GM21360 (cell line): Measurements from ENCODE around the gene ST6GAL2.

Source experiments
- ATAC-seq: cut with Tn5 transposase; IDR thresholded peaks from one replicate; pipeline ENCODE4 v1.9.1; 2021; ENCODE audit warnings: mild to moderate bottlenecking, moderate library complexity; ENCODE audit not compliant: unreplicated experiment

Gene ST6GAL2

DNA sequence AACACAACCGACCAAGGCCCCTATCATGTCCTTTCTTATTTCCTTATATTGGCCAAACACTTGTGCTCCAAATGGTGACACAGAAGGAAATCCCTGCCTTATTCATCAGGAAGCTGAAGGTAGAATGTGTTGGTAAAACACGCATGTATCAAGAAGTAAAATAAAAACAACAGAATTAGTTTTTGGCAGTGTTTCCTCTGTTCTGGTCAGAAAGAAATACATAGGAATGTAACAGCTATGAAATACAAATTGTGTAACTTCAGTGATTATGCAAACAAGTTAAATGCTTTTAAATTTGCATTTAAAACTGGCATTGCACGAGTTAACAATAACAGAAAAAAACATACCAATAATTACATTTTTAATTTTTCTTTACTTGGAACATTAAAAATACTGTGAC, 19.3 kb downstream of the ST6GAL2 start:
- no peak for ATAC-seq

DNA sequence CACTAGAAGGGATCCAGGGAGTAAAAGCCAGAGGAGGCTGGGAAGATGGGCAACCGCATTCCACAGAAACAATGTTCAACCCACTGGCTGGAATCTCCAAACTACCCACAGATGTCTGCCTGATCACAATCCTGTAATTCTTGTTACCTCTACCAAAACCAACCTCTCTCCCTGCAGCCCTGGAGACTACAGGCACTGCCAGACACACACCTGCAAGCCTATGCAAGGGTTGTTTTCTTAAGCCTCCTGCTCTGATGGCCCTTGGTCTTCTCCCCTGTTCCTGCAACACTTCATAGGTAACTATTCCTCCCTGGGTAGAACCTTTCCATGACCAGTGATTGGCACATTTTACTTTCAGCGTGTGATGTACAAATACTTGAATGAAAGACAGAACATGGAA, 21.9 kb downstream of the ST6GAL2 start:
- ATAC-seq = no peak

GRCh38 chr2:106863387-106863786, 22.6 kb downstream of the ST6GAL2 start:
- ATAC-seq = no peak

GRCh38 chr2:106859498-106859897, 26.5 kb downstream of the ST6GAL2 start:
- no peak for ATAC-seq

DNA sequence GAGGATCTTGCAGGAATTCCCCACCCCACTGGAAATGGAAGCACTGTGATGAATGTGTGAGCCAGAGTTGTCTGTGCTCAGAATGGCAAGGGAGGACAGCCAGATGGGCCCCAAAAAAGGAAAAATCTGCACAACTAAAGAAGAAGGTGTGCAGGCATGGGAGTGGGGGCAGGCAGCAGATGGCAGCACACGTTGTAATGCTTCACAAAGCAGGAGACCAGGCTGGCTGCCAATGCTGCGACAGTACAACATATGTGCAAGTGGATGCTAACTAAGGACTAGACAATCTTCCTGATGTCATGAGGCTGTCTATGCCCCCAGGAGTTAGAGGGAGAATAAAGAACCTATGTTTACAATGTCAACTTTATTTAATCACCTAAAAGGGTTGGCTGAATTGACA, 27.2 kb downstream of the ST6GAL2 start:
- no peak for ATAC-seq

DNA sequence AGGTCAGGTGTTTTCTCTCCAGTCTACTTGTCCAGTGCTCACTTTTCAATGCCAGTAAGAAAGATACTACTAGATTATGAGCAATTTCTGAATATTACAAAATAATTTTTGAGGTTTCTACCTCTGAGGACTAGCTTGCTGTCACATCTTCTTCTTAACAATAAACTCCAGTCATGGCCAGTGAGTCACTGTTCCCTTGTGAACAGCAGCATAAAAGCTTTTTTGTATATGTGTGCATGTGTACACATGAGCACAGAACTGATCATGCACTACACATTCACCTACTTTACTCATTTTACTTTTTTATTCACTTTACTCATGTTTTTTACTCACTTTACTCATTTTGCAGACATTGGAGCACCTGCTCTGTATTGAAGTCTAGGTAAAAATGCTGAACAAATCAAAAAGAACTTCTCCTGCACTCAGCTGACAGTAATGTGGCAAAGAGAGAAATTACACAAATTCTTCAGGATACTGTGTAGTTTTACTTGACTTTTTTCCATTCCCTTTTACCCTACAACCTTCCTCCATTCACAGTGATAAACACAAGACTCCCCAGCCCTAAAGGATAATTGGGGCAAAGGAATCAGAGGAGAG, 28.0 kb downstream of the ST6GAL2 start:
- no peak for ATAC-seq

GRCh38 chr2:106853631-106854030, 32.3 kb downstream of the ST6GAL2 start:
- no peak for ATAC-seq

GRCh38 chr2:106851881-106852501, 34.0 kb downstream of the ST6GAL2 start:
- no peak for ATAC-seq

GRCh38 chr2:106851087-106851874, 34.7 kb downstream of the ST6GAL2 start:
- no peak for ATAC-seq

- no peak for ATAC-seq
These were observed 36.7 kb downstream of the ST6GAL2 start for GRCh38 chr2:106849253-106849652.

DNA sequence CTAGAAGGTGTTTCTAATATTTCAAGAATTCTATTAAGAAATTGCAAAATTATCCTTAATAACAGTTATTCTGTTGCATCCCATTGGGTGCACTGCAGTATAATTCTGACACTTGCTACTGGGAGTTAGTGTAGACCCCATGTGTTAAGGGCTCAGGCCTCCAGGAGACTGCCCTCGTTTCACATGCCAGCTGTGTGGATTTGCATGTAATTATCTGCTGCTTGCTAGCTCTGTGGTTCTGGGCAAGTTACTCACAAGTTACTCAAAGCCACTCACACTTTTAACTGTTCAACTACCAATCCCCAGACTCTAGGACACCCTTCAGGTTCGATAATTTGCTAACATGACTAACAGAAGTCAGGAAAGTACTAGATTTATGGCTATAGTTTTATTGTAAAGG, 38.6 kb downstream of the ST6GAL2 start:
- ATAC-seq = no peak

GRCh38 chr2:106845716-106846115, 40.3 kb downstream of the ST6GAL2 start:
- ATAC-seq = no peak

- ATAC-seq = no peak
These were observed 42.1 kb downstream of the ST6GAL2 start for GRCh38 chr2:106843910-106844250.

DNA sequence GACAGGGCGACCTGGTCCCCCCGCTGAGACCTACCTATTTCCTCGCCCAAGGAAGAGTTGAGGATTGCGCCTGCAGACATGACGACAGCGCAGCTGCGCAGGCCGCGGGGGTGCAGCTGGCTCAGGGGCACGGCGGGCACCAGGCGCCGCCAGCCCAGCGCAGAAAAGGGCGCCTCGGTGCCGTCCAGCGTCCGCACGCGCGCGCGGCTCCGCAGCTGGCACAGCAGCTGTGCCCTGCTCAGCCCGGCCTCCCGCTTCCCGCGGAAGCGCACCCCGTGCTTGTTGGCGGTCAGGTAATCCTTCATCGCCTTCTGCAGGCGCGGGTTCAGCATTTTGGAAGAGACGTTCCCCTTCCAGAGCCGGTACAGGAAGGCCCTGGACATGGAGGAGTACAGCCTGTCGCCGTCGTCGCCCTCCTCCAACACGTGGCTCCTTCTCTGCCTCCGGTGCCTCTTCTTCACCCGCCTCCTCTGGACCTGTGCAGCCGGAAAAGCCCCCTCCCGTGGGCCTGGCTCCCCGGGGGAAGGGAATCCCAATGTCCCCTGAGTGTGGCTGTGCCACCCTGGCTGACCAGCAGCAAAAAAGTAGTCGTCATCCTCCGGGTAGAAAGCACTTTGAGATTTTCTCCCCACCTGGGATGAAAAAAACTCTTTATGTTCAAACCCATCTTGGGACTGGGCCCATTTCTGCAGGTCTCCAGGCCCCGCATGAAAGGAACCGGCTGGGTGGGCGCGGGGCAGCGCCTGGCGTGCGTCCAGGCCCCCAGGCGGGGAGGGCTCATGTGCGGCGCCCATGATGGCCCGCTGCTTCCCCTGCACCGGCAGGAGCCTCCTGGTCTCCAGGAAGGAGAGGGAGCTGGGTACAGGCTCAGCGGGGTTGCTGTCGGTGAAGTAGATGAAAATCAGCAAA, 42.7 kb downstream of the ST6GAL2 start:
- no peak for ATAC-seq

DNA sequence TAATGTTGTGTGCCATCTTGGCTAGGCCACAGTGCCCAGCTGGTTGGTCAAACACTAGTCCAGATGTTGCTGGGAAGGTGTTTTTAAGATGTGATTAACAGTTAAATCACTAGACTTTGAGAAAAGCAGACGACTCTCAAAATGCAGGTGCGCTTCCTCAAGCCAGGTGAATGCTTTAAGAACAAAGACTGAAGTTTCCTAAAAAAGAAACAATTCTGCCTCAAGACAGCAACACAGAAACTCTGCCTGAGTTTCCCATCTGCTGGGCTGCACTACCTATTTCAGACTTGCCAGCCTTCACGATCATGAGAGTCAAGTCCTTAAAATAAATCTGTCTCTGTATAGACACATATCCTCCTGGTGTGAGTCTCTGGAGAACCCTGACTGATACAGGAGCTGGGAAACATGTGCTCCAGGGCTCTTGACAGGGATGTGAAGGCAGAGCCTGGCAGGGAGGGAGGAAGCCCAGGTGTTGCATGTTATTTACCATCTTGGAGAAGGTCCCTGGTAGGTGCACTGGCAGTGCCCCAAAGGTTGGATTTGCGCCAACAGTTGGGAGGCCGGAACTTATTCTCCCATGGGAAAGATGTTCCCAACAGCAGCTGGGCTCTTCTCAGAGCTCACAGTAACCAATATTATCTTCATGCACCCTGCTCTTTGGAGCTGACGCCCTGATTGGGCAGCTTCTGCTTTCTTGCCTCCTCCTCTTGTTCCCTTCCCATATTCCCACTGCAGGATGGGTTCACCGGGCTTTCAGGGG, 43.9 kb downstream of the ST6GAL2 start:
- no peak for ATAC-seq

DNA sequence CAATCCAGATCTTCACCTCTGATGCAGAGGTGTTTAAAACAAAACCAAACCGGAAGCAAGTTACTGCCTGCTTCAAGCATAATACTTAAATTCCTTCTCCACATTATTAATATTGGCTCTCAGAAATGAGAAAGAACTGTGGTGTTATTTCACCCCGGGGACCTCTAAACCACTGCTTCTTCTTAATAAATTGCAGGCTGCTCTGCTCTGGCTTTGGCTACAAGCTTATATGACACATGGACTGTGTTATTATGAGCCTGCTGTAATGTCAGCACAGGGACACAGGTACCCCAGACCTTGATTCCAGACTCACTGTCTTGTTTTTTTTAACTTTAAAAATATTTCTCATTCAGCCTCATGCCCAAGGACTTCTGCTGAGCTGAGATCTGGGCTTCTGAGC, 45.1 kb downstream of the ST6GAL2 start:
- no peak for ATAC-seq

DNA sequence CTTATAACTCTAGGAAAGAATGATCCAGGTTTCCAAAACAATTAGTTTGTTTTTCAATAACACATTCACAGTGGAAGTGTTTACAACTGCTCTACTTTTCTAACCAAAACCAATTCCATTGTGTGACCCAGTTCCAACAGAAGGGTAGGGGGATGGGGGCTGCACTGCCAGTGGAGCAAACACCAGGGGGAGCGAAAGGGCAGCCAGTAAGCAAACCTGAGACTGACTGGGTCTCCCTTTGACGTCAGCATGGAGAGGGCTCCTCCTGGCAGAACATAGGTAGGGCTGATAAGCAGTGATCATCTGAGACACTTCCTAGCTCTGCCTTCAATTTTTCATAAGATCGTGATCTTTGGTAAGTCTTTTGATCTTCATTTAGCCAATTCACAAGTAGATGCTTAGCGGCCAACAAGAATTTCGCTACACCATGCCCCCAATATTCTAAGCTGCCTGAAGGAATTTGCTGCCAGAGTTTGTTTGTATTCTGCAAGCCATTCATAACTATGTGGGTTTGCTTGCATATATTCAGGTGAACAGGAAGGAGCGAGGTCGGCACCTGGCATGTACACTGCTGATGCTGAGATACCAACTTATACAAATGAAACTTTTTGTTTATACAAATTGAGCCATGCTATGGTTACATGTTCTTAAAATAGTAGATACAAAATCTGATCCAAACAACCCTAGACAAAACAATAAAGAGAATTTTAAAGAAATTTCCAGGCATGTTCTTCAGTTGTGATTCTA, 45.9 kb downstream of the ST6GAL2 start:
- no peak for ATAC-seq

DNA sequence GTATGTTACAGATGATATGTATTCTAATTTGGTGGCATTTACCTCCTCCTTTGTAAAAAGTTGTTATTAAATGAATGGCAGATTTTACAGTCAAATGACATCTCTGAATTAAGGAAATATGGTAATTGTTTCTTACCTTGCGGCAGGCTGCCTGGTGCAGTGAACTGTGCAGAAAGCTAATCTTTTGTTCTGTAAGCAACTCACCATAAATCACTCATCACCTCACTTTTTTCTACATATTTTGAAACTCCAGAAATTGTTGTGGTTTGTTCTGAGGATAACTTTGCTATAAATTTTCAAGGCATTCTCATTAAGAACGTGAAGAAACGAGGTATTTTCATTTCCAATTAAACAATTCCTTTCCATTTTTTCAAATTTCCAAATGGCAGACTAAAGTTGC, 52.7 kb downstream of the ST6GAL2 start:
- no peak for ATAC-seq

DNA sequence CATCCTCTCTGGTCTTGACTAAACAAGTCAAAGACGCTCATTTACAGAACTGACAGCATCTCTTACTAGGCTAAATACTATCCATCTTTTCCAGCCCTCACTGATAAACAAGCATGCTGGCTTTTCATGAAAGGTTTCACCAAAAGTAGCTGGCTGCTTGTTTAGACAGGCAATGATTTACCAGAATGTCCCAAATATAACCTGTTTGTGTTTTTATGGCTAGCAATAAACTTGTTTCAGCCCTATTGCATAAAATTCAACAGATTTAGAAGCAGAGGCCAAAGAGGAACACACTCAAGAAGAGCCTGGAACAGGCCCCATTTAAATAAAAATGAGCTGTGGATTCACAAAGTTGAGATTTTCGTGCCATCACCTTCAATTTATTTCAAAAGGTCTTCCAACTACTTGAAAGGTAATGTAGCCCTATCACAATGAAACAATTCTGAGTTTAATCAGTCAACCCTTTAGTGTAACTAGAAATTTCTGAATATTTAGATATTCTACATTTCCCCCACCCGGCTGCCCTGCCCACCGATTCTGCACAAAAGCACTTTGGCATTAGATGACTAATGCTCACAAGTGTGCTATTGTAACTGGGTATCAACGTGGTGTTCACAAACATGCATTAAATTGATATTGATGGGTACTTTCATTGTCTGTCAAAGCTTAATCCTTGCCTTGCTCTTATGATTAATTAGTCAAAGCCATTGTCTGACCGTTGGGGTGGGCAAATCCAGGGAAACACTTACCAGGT, 54.0 kb downstream of the ST6GAL2 start:
- no peak for ATAC-seq
